ENCODE results near the gene UGT2A1. TPM values are rescaled to one million over a fixed set of nuclear protein-coding genes. Genes with fewer than 3 reads are reported as not detected.

The UGT2A1 gene
- total and polyA plus RNA-seq, 8 donors, result not detected

- WGBS, 2 donors, result 62 to 79% methylated on average over 1 of the region's 1 CpG
- no peaks in the 10 kb centered on the region for H3K36me3 ChIP-seq
- TF ChIP-seq CTCF (IDR thresholded peaks at IDR 0.05), result no peak
- H3K4me3 ChIP-seq, result no peak overlapping the region
- intact Hi-C loops (cut with DNase I), result no loop called here
- DNase-seq (no peak), ATAC-seq (no peak), FAIRE-seq (peak; percentile 13)
- no peak overlapping the region for H3K27ac ChIP-seq
- H3K4me1 ChIP-seq, result no peaks in the 10 kb centered on the region
- no peaks in the 10 kb centered on the region for H3K27me3 ChIP-seq
- H3K9me3 ChIP-seq, result no peaks in the 10 kb centered on the region
These were observed 75.8 kb downstream of the UGT2A1 start for GRCh38 chr4:69577245-69577644.

- intact Hi-C loops (cut with DNase I), result no loop called here
- Histone ChIP-seq H3K4me1 (no peaks in the 10 kb centered on the region), H3K9me3 (no peaks in the 10 kb centered on the region), H3K36me3 (no peaks in the 10 kb centered on the region), H3K27me3 (no peaks in the 10 kb centered on the region), H3K27ac (no peak overlapping the region), H3K4me3 (no peak overlapping the region)
- ATAC-seq, result no peak
- FAIRE-seq, result no peak
- TF ChIP-seq CTCF (IDR thresholded peaks at IDR 0.05), result no peak
- peak in 2 of 6 donors; percentile 52 to 53 for DNase-seq
- WGBS, 2 donors, result 97% methylated on average over 21 to 24 of the region's 24 CpGs
These were observed 76.7 kb downstream of the UGT2A1 start for GRCh38 chr4:69576251-69576877.

GRCh38 chr4:69568787-69569186, 84.3 kb downstream of the UGT2A1 start:
- WGBS, 2 donors, result 9 to 10% methylated on average over 1 of the region's 1 CpG

GRCh38 chr4:69563424-69563823, 89.6 kb downstream of the UGT2A1 start:
- WGBS, 2 donors, result 43% methylated on average over 2 of the region's 2 CpGs
- no peak for FAIRE-seq

More at GRCh38 chr4:69568787-69569186, 84.3 kb downstream of the UGT2A1 start:
- peak in 1 of 4 donors; percentile 16 for ATAC-seq
- no peaks in the 10 kb centered on the region for H3K36me3 ChIP-seq
- intact Hi-C loops (cut with DNase I), result no loop called here
- FAIRE-seq, result no peak
- H3K9me3 ChIP-seq, result no peaks in the 10 kb centered on the region
- no peak overlapping the region for H3K27ac ChIP-seq
- DNase-seq, result no peak
- H3K4me3 ChIP-seq, result no peak overlapping the region
- no peak for TF ChIP-seq CTCF (IDR thresholded peaks at IDR 0.05)
- H3K27me3 ChIP-seq, result no peaks in the 10 kb centered on the region
- H3K4me1 ChIP-seq, result peaks cover 0 to 7% (median 0%) of the 10 kb centered on the region in 3 donors

More at GRCh38 chr4:69563424-69563823, 89.6 kb downstream of the UGT2A1 start:
- Histone ChIP-seq H3K27ac (no peak overlapping the region), H3K27me3 (no peaks in the 10 kb centered on the region), H3K36me3 (no peaks in the 10 kb centered on the region), H3K4me3 (no peak overlapping the region), H3K9me3 (no peaks in the 10 kb centered on the region), H3K4me1 (no peaks in the 10 kb centered on the region)
- DNase-seq (no peak), ATAC-seq (no peak)
- no peak for TF ChIP-seq CTCF (IDR thresholded peaks at IDR 0.05)
- intact Hi-C loops (cut with DNase I), result no loop called here

Data from pancreas (tissue), 10 donors.